ENCODE measurements around the gene STXBP5.

DNA sequence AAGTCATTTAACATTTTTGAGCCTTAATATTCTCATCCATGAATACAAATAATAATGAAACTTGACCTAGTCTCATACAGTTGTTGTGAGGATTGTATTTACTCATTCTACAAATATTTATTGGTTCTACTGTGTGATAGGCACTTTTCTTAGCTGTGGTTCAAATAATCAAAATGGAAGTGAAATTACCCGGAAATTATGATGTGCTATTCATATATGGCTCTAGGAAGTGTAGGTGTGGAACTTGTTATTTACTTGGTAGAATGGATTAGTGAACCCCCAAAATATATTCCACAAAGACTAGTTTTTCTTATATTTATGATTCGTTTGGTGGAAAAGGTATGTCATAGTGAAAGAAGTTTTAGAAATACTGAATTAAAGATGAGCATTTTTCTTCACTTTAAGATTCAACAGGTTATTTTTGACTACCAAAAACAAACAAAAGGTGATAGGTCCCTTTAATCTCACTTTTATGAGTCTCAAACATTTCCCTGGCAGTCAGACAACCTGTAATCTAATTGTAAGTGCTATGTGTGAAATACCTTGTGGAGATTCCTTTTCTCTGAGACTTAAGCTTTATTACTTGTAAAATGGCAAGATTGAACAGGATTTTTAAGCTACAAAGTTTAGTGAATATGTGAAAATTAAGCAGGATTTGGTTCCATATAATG lies 77.8 kb downstream of the STXBP5 start:
- TF ChIP-seq POLR2A (IDR thresholded peaks at IDR 0.05) (no peak), POLR2AphosphoS5 (IDR thresholded peaks at IDR 0.05) (no peak), EP300 (IDR thresholded peaks at IDR 0.05) (no peak)
- TF ChIP-seq, protein P1, sequence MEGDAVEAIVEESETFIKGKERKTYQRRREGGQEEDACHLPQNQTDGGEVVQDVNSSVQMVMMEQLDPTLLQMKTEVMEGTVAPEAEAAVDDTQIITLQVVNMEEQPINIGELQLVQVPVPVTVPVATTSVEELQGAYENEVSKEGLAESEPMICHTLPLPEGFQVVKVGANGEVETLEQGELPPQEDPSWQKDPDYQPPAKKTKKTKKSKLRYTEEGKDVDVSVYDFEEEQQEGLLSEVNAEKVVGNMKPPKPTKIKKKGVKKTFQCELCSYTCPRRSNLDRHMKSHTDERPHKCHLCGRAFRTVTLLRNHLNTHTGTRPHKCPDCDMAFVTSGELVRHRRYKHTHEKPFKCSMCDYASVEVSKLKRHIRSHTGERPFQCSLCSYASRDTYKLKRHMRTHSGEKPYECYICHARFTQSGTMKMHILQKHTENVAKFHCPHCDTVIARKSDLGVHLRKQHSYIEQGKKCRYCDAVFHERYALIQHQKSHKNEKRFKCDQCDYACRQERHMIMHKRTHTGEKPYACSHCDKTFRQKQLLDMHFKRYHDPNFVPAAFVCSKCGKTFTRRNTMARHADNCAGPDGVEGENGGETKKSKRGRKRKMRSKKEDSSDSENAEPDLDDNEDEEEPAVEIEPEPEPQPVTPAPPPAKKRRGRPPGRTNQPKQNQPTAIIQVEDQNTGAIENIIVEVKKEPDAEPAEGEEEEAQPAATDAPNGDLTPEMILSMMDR (IDR thresholded peaks at IDR 0.05) = no peak
